C4-2B (cell line): ENCODE results near the gene VCAM1.

ENCODE experiments used
- H3K27ac ChIP-seq: fragments of 450-650 bp; 2 replicates; pipeline ENCODE4 v1.5.1; 2017
- CTCF ChIP-seq: fragments of 450-650 bp; conservative IDR thresholded peaks from 2 replicates; pipeline ENCODE4 v1.5.1; 2017; ENCODE audit warnings: mild to moderate bottlenecking
- ZFX ChIP-seq: fragments of 450-650 bp; IDR thresholded peaks from 2 replicates; pipeline ENCODE4 v1.6.1; 2017

VCAM1 gene

GRCh38 chr1:100722221-100722620, 2.7 kb downstream of the VCAM1 start:
- H3K27ac ChIP-seq = no peak overlapping the region
- TF ChIP-seq ZFX (no peak), CTCF (no peak)

GRCh38 chr1:100724281-100724680, 4.7 kb downstream of the VCAM1 start:
- H3K27ac ChIP-seq = no peak overlapping the region
- TF ChIP-seq ZFX = no peak
- TF ChIP-seq CTCF = no peak

- no peak overlapping the region for H3K27ac ChIP-seq
- TF ChIP-seq ZFX = no peak
- no peak for TF ChIP-seq CTCF
These were observed 10.6 kb downstream of the VCAM1 start for GRCh38 chr1:100730130-100730529.

GRCh38 chr1:100731309-100731708, 11.8 kb downstream of the VCAM1 start:
- TF ChIP-seq CTCF = no peak
- no peak for TF ChIP-seq ZFX
- H3K27ac ChIP-seq = no peak overlapping the region

GRCh38 chr1:100731758-100732157, 12.2 kb downstream of the VCAM1 start:
- no peak overlapping the region for H3K27ac ChIP-seq
- TF ChIP-seq ZFX (no peak), CTCF (no peak)

- no peak overlapping the region for H3K27ac ChIP-seq
- TF ChIP-seq ZFX = no peak
These were observed 15.1 kb downstream of the VCAM1 start for GRCh38 chr1:100734676-100735075.

- no peak for TF ChIP-seq ZFX
- TF ChIP-seq CTCF = no peak
- no peak overlapping the region for H3K27ac ChIP-seq
These were observed 15.7 kb downstream of the VCAM1 start for GRCh38 chr1:100735244-100735643.

GRCh38 chr1:100736324-100736723, 16.8 kb downstream of the VCAM1 start:
- no peak overlapping the region for H3K27ac ChIP-seq
- TF ChIP-seq ZFX (no peak), CTCF (no peak)
